ENCODE results near the gene RPS8.

Gene RPS8

DNA sequence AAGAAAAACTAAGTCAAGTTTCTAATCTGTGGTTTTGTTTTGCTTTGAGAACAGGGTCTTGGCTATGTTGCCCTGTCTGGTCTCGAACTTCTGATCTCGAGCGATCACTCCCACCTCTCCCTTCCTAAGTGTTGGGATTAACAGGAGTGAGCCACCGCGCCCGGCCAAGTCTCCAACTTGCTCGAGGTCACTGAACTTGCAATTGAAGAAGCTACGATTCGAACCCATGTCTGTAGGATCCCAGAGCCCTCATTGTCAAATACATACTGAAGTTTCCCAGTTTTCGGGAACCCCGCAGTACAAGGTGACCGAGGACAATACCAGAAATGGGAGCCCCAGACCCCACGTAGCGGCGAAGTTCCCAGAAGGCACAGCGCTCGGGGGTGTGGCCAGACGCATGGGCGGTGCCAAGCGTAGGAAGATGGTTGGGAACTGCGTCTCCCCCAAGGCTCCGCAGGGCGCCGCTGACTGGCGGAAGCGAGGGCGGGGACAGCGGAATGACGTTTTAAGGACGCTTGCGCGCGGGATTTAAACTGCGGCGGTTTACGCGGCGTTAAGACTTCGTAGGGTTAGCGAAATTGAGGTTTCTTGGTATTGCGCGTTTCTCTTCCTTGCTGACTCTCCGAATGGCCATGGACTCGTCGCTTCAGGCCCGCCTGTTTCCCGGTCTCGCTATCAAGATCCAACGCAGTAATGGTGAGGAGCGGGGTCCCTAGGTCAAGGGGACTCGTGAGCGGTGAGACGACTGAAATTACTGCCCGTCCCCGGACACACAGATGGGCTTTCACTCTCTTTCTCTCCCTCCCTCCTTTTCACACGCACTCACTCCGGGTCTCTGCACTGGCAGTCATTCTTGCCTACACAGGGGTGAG, 35.8 kb upstream of the RPS8 start, which contains the start of gene KIF2C (continued):
- TF ChIP-seq ZNF501 (tag by site-specific recombination; IDR thresholded peaks at IDR 0.05) (peak; percentile 47; the same call in 1 of the 2 replicates), ZNF585B (tag by site-specific recombination; IDR thresholded peaks at IDR 0.05) (no peak), ZNF398 (tag by site-specific recombination; IDR thresholded peaks at IDR 0.05) (no peak), MZF1 (tag by site-specific recombination; IDR thresholded peaks at IDR 0.05; ENCODE audit: borderline replicate concordance) (peak; percentile 15; the same call in 1 of the 2 replicates), ZNF114 (tag by site-specific recombination; IDR thresholded peaks at IDR 0.05) (no peak), SP2 (tag by site-specific recombination; IDR thresholded peaks at IDR 0.05) (peak; percentile 83), ZNF558 (tag by site-specific recombination; IDR thresholded peaks at IDR 0.05) (no peak), ZBTB20 (tag by site-specific recombination; IDR thresholded peaks at IDR 0.05) (peak; percentile 90), ZBTB48 (tag by site-specific recombination; IDR thresholded peaks at IDR 0.05) (peak; percentile 91), ZNF561 (tag by site-specific recombination; IDR thresholded peaks at IDR 0.05; ENCODE audit: borderline replicate concordance) (peak; percentile 69), KLF10 (tag by site-specific recombination; IDR thresholded peaks at IDR 0.05) (peak; percentile 96), PATZ1 (tag by site-specific recombination; IDR thresholded peaks at IDR 0.05) (0 out of 2 replicates have a peak, but pooled peaks have one; percentile 42), SETDB1 (IDR thresholded peaks at IDR 0.05; ENCODE audit: insufficient read length, low read length) (peak; percentile 40), OVOL3 (tag by site-specific recombination; IDR thresholded peaks at IDR 0.05) (0 out of 2 replicates have a peak, but pooled peaks have one; percentile 16), KLF9 (tag by site-specific recombination; IDR thresholded peaks at IDR 0.05; ENCODE audit: low read depth) (peak; percentile 86), IKZF3 (tag by site-specific recombination; IDR thresholded peaks at IDR 0.05) (peak; percentile 88), ZNF121 (tag by site-specific recombination; IDR thresholded peaks at IDR 0.05) (0 out of 2 replicates have a peak, but pooled peaks have one; percentile 22), PRDM10 (tag by site-specific recombination; IDR thresholded peaks at IDR 0.05) (peak; percentile 77), ZNF670 (tag by site-specific recombination; IDR thresholded peaks at IDR 0.05; ENCODE audit: low read depth) (no peak), BCL11A (tag by site-specific recombination; IDR thresholded peaks at IDR 0.05; ENCODE audit: low read depth) (no peak), ZNF24 (tag by site-specific recombination; IDR thresholded peaks at IDR 0.05) (peak; percentile 65; the same call in 1 of the 2 replicates), ZSCAN30 (tag by site-specific recombination; IDR thresholded peaks at IDR 0.05) (peak; percentile 23; the same call in 1 of the 2 replicates), ZNF335 (tag by site-specific recombination; conservative IDR thresholded peaks at IDR 0.05) (peak; percentile 93), KLF16 (tag by site-specific recombination; IDR thresholded peaks at IDR 0.05) (peak; percentile 80; the same call in 1 of the 2 replicates), ZFP69B (tag by site-specific recombination; IDR thresholded peaks at IDR 0.05) (0 out of 2 replicates have a peak, but pooled peaks have one; percentile 28), ZBTB8A (tag by site-specific recombination; IDR thresholded peaks at IDR 0.05) (peak; percentile 26; the same call in 1 of the 2 replicates), GLIS1 (tag by site-specific recombination; IDR thresholded peaks at IDR 0.05) (peak; percentile 83), ZBTB21 (tag by site-specific recombination; IDR thresholded peaks at IDR 0.05) (peak; percentile 95)
- TF ChIP-seq, protein P1, sequence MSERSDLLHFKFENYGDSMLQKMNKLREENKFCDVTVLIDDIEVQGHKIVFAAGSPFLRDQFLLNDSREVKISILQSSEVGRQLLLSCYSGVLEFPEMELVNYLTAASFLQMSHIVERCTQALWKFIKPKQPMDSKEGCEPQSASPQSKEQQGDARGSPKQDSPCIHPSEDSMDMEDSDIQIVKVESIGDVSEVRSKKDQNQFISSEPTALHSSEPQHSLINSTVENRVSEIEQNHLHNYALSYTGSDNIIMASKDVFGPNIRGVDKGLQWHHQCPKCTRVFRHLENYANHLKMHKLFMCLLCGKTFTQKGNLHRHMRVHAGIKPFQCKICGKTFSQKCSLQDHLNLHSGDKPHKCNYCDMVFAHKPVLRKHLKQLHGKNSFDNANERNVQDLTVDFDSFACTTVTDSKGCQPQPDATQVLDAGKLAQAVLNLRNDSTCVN (tag by site-specific recombination; optimal IDR thresholded peaks at IDR 0.05), result peak; percentile 50

Data from HEK293 (cell line).